Fibroblast of lung (primary cell): Measurements from ENCODE around the gene CHPF2. TPM values are rescaled to one million over a fixed set of nuclear protein-coding genes. Genes with fewer than 3 reads are reported as not detected.

ENCODE experiments used
- DNase-seq, 2 donors: peaks; one replicate each; pipeline versions ENCODE4 v3.0.0 to v3.0.0-alpha.2; 2010; ENCODE audit warnings: low read depth in 2 of 2
- H2AFZ ChIP-seq: 2 replicates; pipeline ENCODE4 v1.5.1; 2012; ENCODE audit warnings: low read length, control low read depth, inconsistent platforms
- H3K27ac ChIP-seq: 2 replicates; pipeline ENCODE4 v1.5.1; 2011; ENCODE audit warnings: low read length, control low read depth; ENCODE audit not compliant: insufficient read depth
- H3K27me3 ChIP-seq: 2 replicates; pipeline ENCODE4 v1.5.1; 2011; ENCODE audit warnings: mild to moderate bottlenecking, low read length; ENCODE audit not compliant: control insufficient read depth, insufficient read depth
- H3K36me3 ChIP-seq: 2 replicates; pipeline ENCODE4 v1.5.1; 2011; ENCODE audit warnings: low read length; ENCODE audit not compliant: control insufficient read depth, insufficient read depth
- H3K4me1 ChIP-seq: 2 replicates; pipeline ENCODE4 v1.5.1; 2011; ENCODE audit warnings: low read length; ENCODE audit not compliant: control insufficient read depth, insufficient read depth; ENCODE audit errors: extremely low read depth
- H3K4me2 ChIP-seq: 2 replicates; pipeline ENCODE4 v1.5.1; 2011; ENCODE audit warnings: low read length, control low read depth; ENCODE audit not compliant: insufficient read depth; ENCODE audit errors: extremely low read depth
- H3K4me3 ChIP-seq, 4 experiments: fragments of 200-600 bp in 1 of 4; sonication (generic) in 1 of 4; replicated peaks in 1 of 4; 2 replicates each; pipeline ENCODE4 v1.5.1; 2011 to 2016; ENCODE audit warnings: low read length in 4 of 4, low read depth in 3 of 4, mild to moderate bottlenecking in 3 of 4, control low read depth in 2 of 4, inconsistent platforms in 1 of 4, mixed read lengths in 1 of 4; ENCODE audit not compliant: insufficient read depth in 1 of 4; ENCODE audit errors: control extremely low read depth in 1 of 4
- H3K79me2 ChIP-seq: 2 replicates; pipeline ENCODE4 v1.5.1; 2012; ENCODE audit warnings: mild to moderate bottlenecking, low read length, inconsistent platforms; ENCODE audit not compliant: control insufficient read depth, insufficient read depth
- H3K9ac ChIP-seq: 2 replicates; pipeline ENCODE4 v1.5.1; 2011; ENCODE audit warnings: mild to moderate bottlenecking, low read length, control low read depth; ENCODE audit not compliant: insufficient read depth
- H3K9me3 ChIP-seq: 2 replicates; pipeline ENCODE4 v1.5.1; 2012; ENCODE audit warnings: low read depth, low read length; ENCODE audit not compliant: control insufficient read depth, insufficient read depth
- H4K20me1 ChIP-seq: 2 replicates; pipeline ENCODE4 v1.5.1; 2011; ENCODE audit warnings: low read length; ENCODE audit not compliant: control insufficient read depth, insufficient read depth; ENCODE audit errors: extremely low read depth
- CTCF ChIP-seq, 2 donors: IDR thresholded peaks in 1 of 2; conservative IDR thresholded peaks in 1 of 2; 1 replicate in 1 of 2; 2 replicates in 1 of 2; pipeline ENCODE4 v1.5.1; 2011 to 2012; ENCODE audit warnings: low read length in 2 of 2, control low read depth in 1 of 2, inconsistent platforms in 1 of 2, low read depth in 1 of 2, mild to moderate bottlenecking in 1 of 2
- EZH2 ChIP-seq: IDR thresholded peaks from 2 replicates; pipeline ENCODE4 v1.5.1; 2012; ENCODE audit warnings: low read length, control low read depth, mild to moderate bottlenecking; ENCODE audit errors: missing control alignments
- polyA plus RNA-seq, 2 donors: library from polyadenylated mRNA; depleted of rRNA in 1 of 2; stranded (reverse) in 1 of 2; unstranded in 1 of 2; fragments of >200 nt; gene quantifications; 2 replicates each; pipeline ENCODE4 v1.2.1, GENCODE V29; 2011 to 2012; ENCODE audit warnings: missing spikeins in 1 of 2
- total RNA-seq: library from RNA; depleted of rRNA; stranded (reverse); fragments of >200 nt; gene quantifications from 2 replicates; pipeline ENCODE4 v1.2.1, GENCODE V29; 2014

CHPF2 gene
- total and polyA plus RNA-seq, 2 donors (not counting 1 experiment from before 2014, with no cell fraction given), result 42.5 to 46.7 TPM

- Histone ChIP-seq H3K9me3 (no peaks in the 10 kb centered on the region), H3K79me2 (peaks cover 30% of the 10 kb centered on the region), H3K27ac (no peak overlapping the region), H3K4me1 (peaks cover 10% of the 10 kb centered on the region), H3K4me2 (no peak overlapping the region), H3K4me3 (no peak overlapping the region), H2AFZ (no peak overlapping the region), H4K20me1 (no peaks in the 10 kb centered on the region), H3K36me3 (peaks cover 34% of the 10 kb centered on the region), H3K27me3 (no peaks in the 10 kb centered on the region), H3K9ac (no peak overlapping the region)
- TF ChIP-seq EZH2 (no peak), CTCF (conservative IDR thresholded peaks at IDR 0.05 in 1 of 2, IDR thresholded peaks at IDR 0.05 in 1 of 2; ENCODE audit: low read depth in 1 of 2, low read length in 2 of 2) (no peak)
- no peak for DNase-seq
Observed at GRCh38 chr7:151240536-151240935, 8.3 kb downstream of the CHPF2 start.

GRCh38 chr7:151240942-151241754 is 8.9 kb downstream of the CHPF2 start:
- Histone ChIP-seq H3K4me2 (no peak overlapping the region), H4K20me1 (no peaks in the 10 kb centered on the region), H3K4me3 (no peak overlapping the region), H3K27ac (no peak overlapping the region), H3K27me3 (no peaks in the 10 kb centered on the region), H3K4me1 (peaks cover 13% of the 10 kb centered on the region), H2AFZ (no peak overlapping the region), H3K9me3 (no peaks in the 10 kb centered on the region), H3K9ac (no peak overlapping the region), H3K36me3 (peaks cover 32% of the 10 kb centered on the region), H3K79me2 (peaks cover 24% of the 10 kb centered on the region)
- no peak for DNase-seq
- TF ChIP-seq EZH2, result no peak

GRCh38 chr7:151241755-151242096 is 9.4 kb downstream of the CHPF2 start:
- Histone ChIP-seq H4K20me1 (no peaks in the 10 kb centered on the region), H3K36me3 (peaks cover 29% of the 10 kb centered on the region), H3K79me2 (peaks cover 18% of the 10 kb centered on the region), H3K4me2 (no peak overlapping the region), H3K9ac (no peak overlapping the region), H3K4me3 (no peak overlapping the region), H3K9me3 (no peaks in the 10 kb centered on the region), H3K27ac (no peak overlapping the region), H2AFZ (no peak overlapping the region), H3K4me1 (peaks cover 16% of the 10 kb centered on the region), H3K27me3 (no peaks in the 10 kb centered on the region)
- no peak for DNase-seq
- TF ChIP-seq EZH2, result no peak
- TF ChIP-seq CTCF (conservative IDR thresholded peaks at IDR 0.05 in 1 of 2, IDR thresholded peaks at IDR 0.05 in 1 of 2; ENCODE audit: low read depth in 1 of 2, low read length in 2 of 2), result no peak
